HEK293T (cell line): Measurements from ENCODE around the gene SLC9A8.

ENCODE experiments used
- ARNT ChIP-seq: fragments of 450-650 bp; IDR thresholded peaks from 2 replicates; pipeline ENCODE4 v1.6.1; 2017; ENCODE audit warnings: mild to moderate bottlenecking
- BHLHE40 ChIP-seq: fragments of 450-650 bp; IDR thresholded peaks from 2 replicates; pipeline ENCODE4 v1.6.1; 2016; ENCODE audit warnings: mild to moderate bottlenecking, moderate library complexity, borderline replicate concordance
- CTBP1 ChIP-seq: fragments of 450-650 bp; IDR thresholded peaks from 2 replicates; pipeline ENCODE4 v1.6.1; 2016; ENCODE audit warnings: borderline replicate concordance
- ELF4 ChIP-seq: fragments of 450-650 bp; IDR thresholded peaks from 2 replicates; pipeline ENCODE4 v1.6.1; 2017; ENCODE audit warnings: antibody characterized with exemption
- FOXK2 ChIP-seq: fragments of 450-650 bp; IDR thresholded peaks from 2 replicates; pipeline ENCODE4 v1.6.1; 2016; ENCODE audit warnings: mild to moderate bottlenecking
- FOXM1 ChIP-seq: fragments of 450-650 bp; IDR thresholded peaks from 2 replicates; pipeline ENCODE4 v1.6.1; 2017; ENCODE audit warnings: mild to moderate bottlenecking, borderline replicate concordance
- HDGF ChIP-seq: fragments of 450-650 bp; IDR thresholded peaks from 2 replicates; pipeline ENCODE4 v1.6.1; 2017; ENCODE audit warnings: antibody characterized with exemption, borderline replicate concordance
- L3MBTL2 ChIP-seq: fragments of 450-650 bp; conservative IDR thresholded peaks from 2 replicates; pipeline ENCODE4 v1.6.1; 2016; ENCODE audit warnings: mild to moderate bottlenecking
- LEF1 ChIP-seq: fragments of 450-650 bp; IDR thresholded peaks from 2 replicates; pipeline ENCODE4 v1.6.1; 2017; ENCODE audit warnings: mild to moderate bottlenecking, borderline replicate concordance
- SUZ12 ChIP-seq: fragments of 450-650 bp; IDR thresholded peaks from 2 replicates; pipeline ENCODE4 v1.6.1; 2016; ENCODE audit warnings: mild to moderate bottlenecking
- ZNF384 ChIP-seq: fragments of 450-650 bp; IDR thresholded peaks from 2 replicates; pipeline ENCODE4 v1.6.1; 2016

GRCh38 chr20:49882171-49882970, 69.7 kb downstream of the SLC9A8 start:
- TF ChIP-seq BHLHE40 (no peak), ARNT (no peak), L3MBTL2 (no peak), ELF4 (no peak), LEF1 (no peak), SUZ12 (no peak), FOXM1 (no peak), FOXK2 (no peak), CTBP1 (no peak), HDGF (no peak), ZNF384 (no peak)
